ENCODE measurements around the gene ZNHIT1.

Gene ZNHIT1

DNA sequence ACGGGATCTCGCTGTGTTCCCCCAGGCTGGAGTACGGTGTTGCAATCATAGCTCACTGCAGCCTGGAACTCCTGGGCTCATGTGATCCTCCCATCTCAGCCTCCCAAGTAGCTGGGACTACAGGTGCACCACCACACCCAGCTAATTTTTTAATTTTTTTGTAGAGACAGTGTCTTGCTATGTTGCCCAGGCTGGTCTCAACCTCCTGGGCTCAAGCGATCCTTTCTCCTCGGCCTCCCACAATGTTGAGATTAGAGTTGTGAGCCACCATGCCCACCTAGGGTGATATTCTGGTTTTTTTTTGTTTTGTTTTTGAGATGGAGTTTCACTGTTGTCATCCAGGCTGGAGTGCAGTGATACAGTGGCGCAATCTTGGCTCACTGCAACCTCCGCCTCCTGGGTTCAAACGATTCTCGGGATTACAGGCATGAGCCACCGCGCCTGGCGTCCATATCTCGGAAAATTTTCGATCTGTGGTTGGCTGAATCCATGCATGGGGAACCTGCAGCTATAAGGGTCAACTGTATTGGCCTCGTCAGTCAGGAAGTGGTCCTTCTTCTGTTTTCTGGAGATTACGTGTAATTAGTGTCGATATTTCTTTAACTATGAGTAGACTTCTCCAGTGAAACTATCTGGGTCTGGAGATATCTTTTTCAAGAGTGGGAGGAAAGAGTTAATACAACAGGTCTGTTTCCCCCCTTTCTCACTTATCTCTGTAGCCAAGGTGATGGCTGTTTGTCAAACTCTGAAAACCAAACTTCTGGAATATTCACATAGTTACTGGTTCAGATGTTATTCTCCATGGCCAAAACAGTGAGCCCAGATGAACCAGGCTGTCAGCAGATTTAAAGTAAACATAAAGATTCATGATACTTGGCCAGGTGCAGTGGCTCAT is 47.9 kb downstream of the ZNHIT1 start:
- no peak for DNase-seq (ENCODE audit: low spot score)
- in situ Hi-C loops (cut with MboI; ENCODE audit: low sequenced_read_pairs, unreplicated experiment), result no loop called here
- TF ChIP-seq, protein P1, sequence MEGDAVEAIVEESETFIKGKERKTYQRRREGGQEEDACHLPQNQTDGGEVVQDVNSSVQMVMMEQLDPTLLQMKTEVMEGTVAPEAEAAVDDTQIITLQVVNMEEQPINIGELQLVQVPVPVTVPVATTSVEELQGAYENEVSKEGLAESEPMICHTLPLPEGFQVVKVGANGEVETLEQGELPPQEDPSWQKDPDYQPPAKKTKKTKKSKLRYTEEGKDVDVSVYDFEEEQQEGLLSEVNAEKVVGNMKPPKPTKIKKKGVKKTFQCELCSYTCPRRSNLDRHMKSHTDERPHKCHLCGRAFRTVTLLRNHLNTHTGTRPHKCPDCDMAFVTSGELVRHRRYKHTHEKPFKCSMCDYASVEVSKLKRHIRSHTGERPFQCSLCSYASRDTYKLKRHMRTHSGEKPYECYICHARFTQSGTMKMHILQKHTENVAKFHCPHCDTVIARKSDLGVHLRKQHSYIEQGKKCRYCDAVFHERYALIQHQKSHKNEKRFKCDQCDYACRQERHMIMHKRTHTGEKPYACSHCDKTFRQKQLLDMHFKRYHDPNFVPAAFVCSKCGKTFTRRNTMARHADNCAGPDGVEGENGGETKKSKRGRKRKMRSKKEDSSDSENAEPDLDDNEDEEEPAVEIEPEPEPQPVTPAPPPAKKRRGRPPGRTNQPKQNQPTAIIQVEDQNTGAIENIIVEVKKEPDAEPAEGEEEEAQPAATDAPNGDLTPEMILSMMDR (IDR thresholded peaks at IDR 0.05; ENCODE audit: borderline replicate concordance, control extremely low read depth, extremely low read depth, insufficient read depth, missing control alignments), result no peak

DNA sequence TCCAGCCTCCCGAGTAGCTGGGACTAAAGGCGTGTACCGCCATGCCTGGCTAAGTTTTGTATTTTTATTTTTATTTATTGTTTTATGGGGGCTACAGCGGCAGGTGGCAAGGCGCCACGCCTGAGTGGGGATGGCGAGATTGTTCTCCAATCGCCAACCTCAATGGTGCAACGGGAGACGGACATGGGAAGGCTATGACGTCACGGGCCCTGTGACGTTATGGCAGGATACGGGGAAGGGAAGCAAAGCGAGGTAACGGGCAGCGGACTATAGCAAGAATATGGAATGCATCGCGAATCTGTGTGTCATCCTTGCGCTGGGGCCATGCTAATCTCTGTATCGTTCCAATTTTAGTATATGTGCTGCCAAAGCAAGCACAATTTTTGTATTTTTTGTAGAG is 51.7 kb downstream of the ZNHIT1 start:
- in situ Hi-C loops (cut with MboI; ENCODE audit: low sequenced_read_pairs, unreplicated experiment), result no loop called here
- TF ChIP-seq, protein P1 (IDR thresholded peaks at IDR 0.05; ENCODE audit: borderline replicate concordance, control extremely low read depth, extremely low read depth, insufficient read depth, missing control alignments), result no peak
- no peak for DNase-seq (ENCODE audit: low spot score)

DNA sequence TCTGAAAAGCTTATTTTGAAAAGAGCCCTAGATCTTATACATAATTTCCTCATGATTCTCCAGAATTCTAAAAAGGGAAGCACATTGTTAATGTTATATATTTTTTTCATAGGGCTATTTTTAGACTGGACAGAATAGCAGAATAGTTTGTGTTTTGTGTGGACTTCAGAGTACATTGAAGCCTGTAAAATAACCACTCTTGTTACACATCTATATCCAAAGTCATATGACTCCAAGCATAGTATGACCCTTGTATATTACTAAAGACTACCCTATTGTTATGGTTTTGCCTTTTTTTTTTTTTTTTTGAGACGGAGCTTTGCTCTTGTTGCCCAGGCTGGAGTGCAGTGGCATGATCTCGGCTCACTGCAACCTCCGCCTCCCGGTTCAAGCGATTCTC is 53.1 kb downstream of the ZNHIT1 start:
- TF ChIP-seq, protein P1 (IDR thresholded peaks at IDR 0.05; ENCODE audit: borderline replicate concordance, control extremely low read depth, extremely low read depth, insufficient read depth, missing control alignments), result no peak
- in situ Hi-C loops (cut with MboI; ENCODE audit: low sequenced_read_pairs, unreplicated experiment), result no loop called here

DNA sequence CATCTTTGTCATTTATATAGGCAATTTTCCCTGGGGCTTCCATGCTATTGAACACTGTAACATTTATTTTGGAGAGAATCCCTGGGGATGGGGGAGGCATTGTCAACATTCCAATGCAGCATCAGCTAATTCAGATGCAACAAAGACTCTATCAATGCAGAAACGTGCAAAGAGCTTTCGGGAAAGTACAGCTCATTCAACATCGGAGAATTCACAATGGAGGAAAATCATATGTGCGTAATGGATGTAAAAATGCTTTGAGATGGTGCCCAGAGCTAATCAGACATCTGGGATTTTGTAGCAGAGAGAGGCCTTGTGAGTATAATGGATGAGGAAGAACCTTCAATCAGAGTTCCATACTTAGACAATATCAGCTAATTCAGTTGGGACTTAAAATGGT is 55.2 kb downstream of the ZNHIT1 start:
- TF ChIP-seq, protein P1 (IDR thresholded peaks at IDR 0.05; ENCODE audit: borderline replicate concordance, control extremely low read depth, extremely low read depth, insufficient read depth, missing control alignments), result no peak
- in situ Hi-C loops (cut with MboI; ENCODE audit: low sequenced_read_pairs, unreplicated experiment), result no loop called here
- DNase-seq (ENCODE audit: low spot score), result no peak

More for the DNA sequence above, 53.1 kb downstream of the ZNHIT1 start:
- no peak for DNase-seq (ENCODE audit: low spot score)
